ENCODE results near the gene MMP25. TPM values are rescaled to one million over a fixed set of nuclear protein-coding genes. Genes with fewer than 3 reads are reported as not detected.
A peak's percentile ranks its signal among the peaks of the same experiment; 100 is the strongest.

MMP25 gene
- total RNA-seq, 1 donor from 2014 or later, result 3.0 TPM

GRCh38 chr16:3027983-3028715 is 18.2 kb upstream of the MMP25 start:
- DNase-seq (ENCODE audit: low spot score), result peak; percentile 93
- intact Hi-C loops (cut with DNase I), result no loop called here

- intact Hi-C loops (cut with DNase I), result no loop called here
Measured at GRCh38 chr16:3028716-3029319, 17.5 kb upstream of the MMP25 start.

GRCh38 chr16:3029491-3030221 is 16.7 kb upstream of the MMP25 start:
- no peak for DNase-seq (ENCODE audit: low spot score)
- intact Hi-C loops (cut with DNase I), result no loop called here

More at GRCh38 chr16:3028716-3029319, 17.5 kb upstream of the MMP25 start:
- no peak for DNase-seq (ENCODE audit: low spot score)

GRCh38 chr16:3030222-3031212 is 15.8 kb upstream of the MMP25 start:
- intact Hi-C loops (cut with DNase I), result no loop called here
- no peak for DNase-seq (ENCODE audit: low spot score)

GRCh38 chr16:3032624-3033023 is 13.7 kb upstream of the MMP25 start:
- no peak for DNase-seq (ENCODE audit: low spot score)
- intact Hi-C loops (cut with DNase I), result no loop called here

- no peak for DNase-seq (ENCODE audit: low spot score)
- intact Hi-C loops (cut with DNase I), result no loop called here
Measured at GRCh38 chr16:3035289-3035971, 10.9 kb upstream of the MMP25 start.

GRCh38 chr16:3035972-3036725 is 10.2 kb upstream of the MMP25 start:
- intact Hi-C loops (cut with DNase I), result no loop called here
- DNase-seq (ENCODE audit: low spot score), result no peak

GRCh38 chr16:3036726-3037315 is 9.5 kb upstream of the MMP25 start, which contains the start of gene BICDL2:
Gene BICDL2 (minus strand): TSS chr16:3036944. CDS start chr16:3035496, 1,448 bp downstream.
- DNase-seq (ENCODE audit: low spot score), result no peak

GRCh38 chr16:3038256-3038655 is 8.1 kb upstream of the MMP25 start:
- intact Hi-C loops (cut with DNase I), result no loop called here
- no peak for DNase-seq (ENCODE audit: low spot score)

More at GRCh38 chr16:3036726-3037315, 9.5 kb upstream of the MMP25 start, which contains the start of gene BICDL2:
- intact Hi-C loops (cut with DNase I), result no loop called here

- DNase-seq (ENCODE audit: low spot score), result no peak
- intact Hi-C loops (cut with DNase I), result no loop called here
Measured at GRCh38 chr16:3038896-3039295, 7.5 kb upstream of the MMP25 start.

- no peak for DNase-seq (ENCODE audit: low spot score)
- intact Hi-C loops (cut with DNase I), result no loop called here
Measured at GRCh38 chr16:3042376-3042775, 4.0 kb upstream of the MMP25 start.

GRCh38 chr16:3044708-3045107 is 1.7 kb upstream of the MMP25 start:
- no peak for DNase-seq (ENCODE audit: low spot score)
- intact Hi-C loops (cut with DNase I), result no loop called here

- intact Hi-C loops (cut with DNase I), result no loop called here
- DNase-seq (ENCODE audit: low spot score), result no peak
Measured at GRCh38 chr16:3046641-3047386, 453 bp downstream of the MMP25 start.

- DNase-seq (ENCODE audit: low spot score), result no peak
- intact Hi-C loops (cut with DNase I), result no loop called here
Measured at GRCh38 chr16:3047387-3047720, 993 bp downstream of the MMP25 start.

GRCh38 chr16:3049921-3050481 is 3.6 kb downstream of the MMP25 start:
- intact Hi-C loops (cut with DNase I), result no loop called here
- no peak for DNase-seq (ENCODE audit: low spot score)

- no peak for DNase-seq (ENCODE audit: low spot score)
- intact Hi-C loops (cut with DNase I), result no loop called here
Measured at GRCh38 chr16:3050487-3050886, 4.1 kb downstream of the MMP25 start.

- DNase-seq (ENCODE audit: low spot score), result no peak
- intact Hi-C loops (cut with DNase I), result no loop called here
Measured at GRCh38 chr16:3051009-3051408, 4.6 kb downstream of the MMP25 start.
